BLaER1 treated with 17β-estradiol and CSF1 and Interleukin-3, amounts not matched to agents 10 nM and 100 nM (cell line): ENCODE data around the gene CDC5L.

ENCODE experiments used
- H3K27ac ChIP-seq, 11 experiments: shearing (Covaris generic); formaldehyde crosslinking; 2 replicates each; pipeline ENCODE4 v1.8.1; 2022
- H3K27me3 ChIP-seq, 11 experiments: shearing (Covaris generic); formaldehyde crosslinking; 2 replicates each; pipeline ENCODE4 v1.8.1; 2022
- H3K36me3 ChIP-seq, 11 experiments: shearing (Covaris generic); formaldehyde crosslinking; 2 replicates each; pipeline ENCODE4 v1.8.1; 2022
- H3K4me1 ChIP-seq, 10 experiments: shearing (Covaris generic); formaldehyde crosslinking; 2 replicates each; pipeline ENCODE4 v1.8.1; 2022
- H3K4me2 ChIP-seq, 11 experiments: shearing (Covaris generic); formaldehyde crosslinking; 2 replicates each; pipeline ENCODE4 v1.8.1; 2022
- H3K4me3 ChIP-seq, 10 experiments: shearing (Covaris generic); formaldehyde crosslinking; 2 replicates each; pipeline ENCODE4 v1.8.1; 2022
- H3K9ac ChIP-seq, 11 experiments: shearing (Covaris generic); formaldehyde crosslinking; 2 replicates each; pipeline ENCODE4 v1.8.1; 2022
- H3K9me3 ChIP-seq, 11 experiments: shearing (Covaris generic); formaldehyde crosslinking; replicated peaks in 1 of 11; 2 replicates each; pipeline ENCODE4 v1.8.1; 2022
- H4K20me1 ChIP-seq, 11 experiments: shearing (Covaris generic); formaldehyde crosslinking; 2 replicates each; pipeline ENCODE4 v1.8.1; 2022
- Cebpa-rat ChIP-seq, 11 experiments: shearing (Covaris generic); IDR thresholded peaks; 2 replicates each; pipeline ENCODE4 v1.8.1; 2022

Gene CDC5L

GRCh38 chr6:44498436-44498835, 110.9 kb downstream of the CDC5L start:
- Histone ChIP-seq H3K4me3 (no peak overlapping the region), H3K27ac (no peak overlapping the region), H4K20me1 (no peaks in the 10 kb centered on the region), H3K4me1 (0 out of 20 replicates have a peak, but pooled peaks cover 0 to 8% (median 0%) of the 10 kb centered on the region in 10 experiments), H3K4me2 (no peak overlapping the region), H3K9me3 (peaks cover 0 to 5% (median 0%) of the 10 kb centered on the region in 11 experiments; a peak in 1 of 22 replicates), H3K36me3 (no peaks in the 10 kb centered on the region), H3K9ac (no peak overlapping the region), H3K27me3 (no peaks in the 10 kb centered on the region)
- no peak for TF ChIP-seq Cebpa-rat (IDR thresholded peaks at IDR 0.05)

GRCh38 chr6:44499609-44500008, 112.1 kb downstream of the CDC5L start:
- Histone ChIP-seq H3K27me3 (no peaks in the 10 kb centered on the region), H3K4me3 (no peak overlapping the region), H3K27ac (no peak overlapping the region), H3K4me2 (no peak overlapping the region), H3K9me3 (peaks cover 0 to 5% (median 0%) of the 10 kb centered on the region in 11 experiments; a peak in 1 of 22 replicates), H4K20me1 (no peaks in the 10 kb centered on the region), H3K4me1 (0 out of 20 replicates have a peak, but pooled peaks cover 0 to 5% (median 0%) of the 10 kb centered on the region in 10 experiments), H3K9ac (no peak overlapping the region), H3K36me3 (no peaks in the 10 kb centered on the region)
- TF ChIP-seq Cebpa-rat (IDR thresholded peaks at IDR 0.05), result no peak
